Fibroblast of skin of back (primary cell): ENCODE results near the gene EHD2.
"Not testable (repeated sequence)": the region's sequence is repeated elsewhere in the genome, so short reads cannot be mapped to it uniquely, and the experiment has no call there.

Source experiments
- DNase-seq: peaks from one replicate; pipeline ENCODE4 v3.0.0-alpha.2; 2013

EHD2 gene

DNA sequence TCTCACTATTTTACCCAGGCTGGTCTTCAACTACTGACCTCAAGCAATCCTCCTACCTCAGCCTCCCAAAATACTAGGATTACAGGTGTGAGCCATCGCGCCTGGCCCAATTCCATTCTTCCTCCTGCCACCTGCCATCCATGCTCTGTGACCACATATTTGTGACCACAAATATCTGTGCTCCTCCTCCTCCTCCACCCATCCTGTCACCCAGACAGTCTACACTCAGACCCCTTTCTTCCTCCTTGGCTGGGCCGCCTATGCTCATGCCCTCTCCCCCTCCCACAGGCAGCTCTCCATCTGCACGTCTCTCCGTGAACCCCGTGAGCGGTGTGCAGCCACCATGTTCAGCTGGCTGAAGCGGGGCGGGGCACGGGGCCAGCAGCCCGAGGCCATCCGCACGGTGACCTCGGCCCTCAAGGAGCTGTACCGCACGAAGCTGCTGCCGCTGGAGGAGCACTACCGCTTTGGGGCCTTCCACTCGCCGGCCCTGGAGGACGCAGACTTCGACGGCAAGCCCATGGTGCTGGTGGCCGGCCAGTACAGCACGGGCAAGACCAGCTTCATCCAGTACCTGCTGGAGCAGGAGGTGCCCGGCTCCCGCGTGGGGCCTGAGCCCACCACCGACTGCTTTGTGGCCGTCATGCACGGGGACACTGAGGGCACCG lies 3.2 kb downstream of the EHD2 start:
- DNase-seq: no peak

DNA sequence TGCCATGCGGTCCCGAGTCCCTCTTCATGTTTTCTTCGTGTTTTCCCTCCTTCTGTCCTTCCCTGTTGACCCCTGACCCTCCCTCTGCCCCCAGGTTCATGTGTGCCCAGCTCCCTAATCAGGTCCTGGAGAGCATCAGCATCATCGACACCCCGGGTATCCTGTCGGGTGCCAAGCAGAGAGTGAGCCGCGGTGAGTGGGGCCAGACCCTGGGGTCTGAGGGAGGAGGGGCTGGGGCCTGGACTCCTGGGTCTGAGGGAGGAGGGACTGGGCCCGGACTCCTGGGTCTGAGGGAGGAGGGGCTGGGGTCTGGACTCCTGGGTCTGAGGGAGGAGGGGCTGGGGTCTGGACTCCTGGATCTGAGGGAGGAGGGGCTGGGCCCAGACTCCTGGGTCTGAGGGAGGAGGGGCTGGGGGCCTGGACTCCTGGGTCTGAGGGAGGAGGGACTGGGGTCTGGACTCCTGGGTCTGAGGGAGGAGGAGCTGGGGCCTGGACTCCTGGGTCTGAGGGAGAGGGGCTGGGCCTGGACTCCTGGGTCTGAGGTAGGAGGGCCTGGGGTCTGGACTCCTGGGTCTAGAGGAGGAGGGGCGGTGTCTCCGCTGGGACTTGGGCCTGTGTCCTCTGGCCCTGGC lies 5.3 kb downstream of the EHD2 start:
- DNase-seq: not testable (repeated sequence)

DNA sequence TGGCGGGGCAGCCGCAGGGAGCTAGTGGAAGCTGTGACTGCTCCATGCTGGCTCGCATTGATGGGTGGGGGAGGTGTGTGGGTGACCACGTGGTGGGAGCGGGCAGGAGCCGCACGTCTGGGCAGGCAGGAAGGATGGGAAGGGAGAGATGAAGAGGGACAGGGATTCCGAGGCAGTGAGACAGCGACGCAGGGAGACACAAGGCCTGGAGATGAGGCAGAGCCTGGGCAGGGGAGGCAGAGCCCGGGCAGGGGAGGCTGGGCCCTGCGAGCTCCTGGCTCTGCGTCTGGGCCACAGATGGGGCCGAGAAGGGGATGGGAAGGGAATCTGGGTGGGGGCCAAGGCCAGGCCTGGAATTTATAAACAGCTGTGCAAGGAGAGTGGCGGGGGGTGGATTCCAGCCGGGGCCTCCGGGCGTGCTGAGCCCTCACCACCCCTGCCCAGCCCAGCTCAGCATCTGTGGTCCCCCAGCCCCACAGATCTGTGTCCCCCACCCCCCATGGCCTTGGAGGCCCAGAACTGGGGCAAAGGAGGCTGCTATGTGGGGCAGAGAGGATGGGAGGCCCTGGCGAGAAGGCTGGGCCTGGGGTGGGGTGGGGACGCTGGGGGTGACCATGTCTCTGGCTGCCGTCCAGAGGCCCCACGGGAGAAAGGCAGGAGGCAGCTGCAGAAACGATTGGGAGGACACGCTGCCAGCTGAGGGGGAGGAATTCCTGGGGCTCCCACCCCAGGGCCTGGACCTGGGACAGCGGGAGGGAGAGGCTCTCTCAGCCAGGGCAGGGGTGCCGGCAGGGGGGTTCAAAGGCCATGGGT lies 6.0 kb downstream of the EHD2 start:
- DNase-seq: peak; percentile 100

DNA sequence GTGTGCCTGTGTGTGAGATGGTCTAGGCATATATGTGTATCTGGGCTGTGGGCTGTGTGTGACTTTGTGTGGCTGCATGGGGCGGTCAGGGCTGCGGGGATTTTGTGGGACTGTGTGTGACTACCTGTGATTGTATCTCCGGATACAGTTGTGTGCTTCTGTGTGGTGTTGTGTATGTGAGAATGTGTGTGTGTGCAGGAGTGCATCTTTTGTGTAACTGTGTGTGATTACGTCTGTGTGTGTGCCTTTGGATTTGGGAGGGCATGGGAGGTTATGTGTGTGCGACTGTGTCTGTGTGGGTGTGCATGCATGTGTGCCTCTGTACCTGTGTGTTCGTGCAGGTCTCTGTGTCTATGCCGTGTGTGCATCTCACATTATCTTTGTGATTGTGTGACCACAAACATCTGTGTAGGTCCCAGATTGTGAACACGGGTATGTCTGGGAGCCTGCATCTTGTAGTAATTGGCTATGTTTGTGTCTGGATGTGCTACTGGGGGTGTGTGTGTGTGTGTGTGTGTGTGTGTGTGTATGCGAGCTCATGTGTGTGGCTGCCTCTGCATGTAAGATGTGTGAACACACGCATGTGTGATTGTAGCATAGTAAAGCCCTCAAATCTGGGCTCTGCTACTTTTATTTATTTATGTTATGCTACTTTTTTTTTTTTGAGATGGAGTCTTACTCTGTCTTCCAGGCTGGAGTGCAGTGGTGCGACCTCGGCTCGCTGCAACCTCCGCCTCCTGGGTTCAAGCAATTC lies 7.6 kb downstream of the EHD2 start:
- DNase-seq: no peak

DNA sequence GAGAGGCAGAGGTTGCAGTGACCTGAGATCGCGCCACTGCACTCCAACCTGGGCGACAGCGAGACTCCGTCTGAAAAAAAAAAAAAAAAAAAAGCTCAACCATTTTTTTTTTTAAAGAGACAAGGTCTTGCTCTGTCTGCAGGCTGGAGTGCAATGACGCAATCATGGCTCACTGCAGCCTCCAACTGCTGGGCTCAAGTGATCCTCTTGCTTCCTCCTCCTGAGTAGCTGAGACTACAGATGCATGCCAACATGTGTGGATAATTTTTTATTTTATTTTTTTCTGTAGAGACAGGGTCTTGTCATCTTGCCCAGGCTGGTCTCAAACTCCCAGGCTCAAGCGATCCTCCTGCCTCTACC lies 10.3 kb downstream of the EHD2 start:
- peak; percentile 90 for DNase-seq

DNA sequence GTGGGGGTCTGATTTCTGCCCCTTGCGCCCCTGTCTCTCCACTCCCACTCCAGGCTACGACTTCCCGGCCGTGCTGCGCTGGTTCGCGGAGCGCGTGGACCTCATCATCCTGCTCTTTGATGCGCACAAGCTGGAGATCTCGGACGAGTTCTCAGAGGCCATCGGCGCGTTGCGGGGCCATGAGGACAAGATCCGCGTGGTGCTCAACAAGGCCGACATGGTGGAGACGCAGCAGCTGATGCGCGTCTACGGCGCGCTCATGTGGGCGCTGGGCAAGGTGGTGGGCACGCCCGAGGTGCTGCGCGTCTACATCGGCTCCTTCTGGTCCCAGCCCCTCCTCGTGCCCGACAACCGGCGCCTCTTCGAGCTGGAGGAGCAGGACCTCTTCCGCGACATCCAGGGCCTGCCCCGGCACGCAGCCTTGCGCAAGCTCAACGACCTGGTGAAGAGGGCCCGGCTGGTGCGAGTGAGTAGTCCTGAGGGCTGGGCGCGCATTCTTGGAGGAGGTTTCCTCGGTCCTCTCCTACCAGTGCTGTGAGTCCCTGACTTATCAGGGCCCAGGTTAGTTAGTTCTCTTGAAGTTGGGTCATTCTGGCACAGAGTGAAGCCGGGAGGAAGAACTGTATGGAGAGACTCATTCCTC lies 12.7 kb downstream of the EHD2 start:
- DNase-seq: no peak

DNA sequence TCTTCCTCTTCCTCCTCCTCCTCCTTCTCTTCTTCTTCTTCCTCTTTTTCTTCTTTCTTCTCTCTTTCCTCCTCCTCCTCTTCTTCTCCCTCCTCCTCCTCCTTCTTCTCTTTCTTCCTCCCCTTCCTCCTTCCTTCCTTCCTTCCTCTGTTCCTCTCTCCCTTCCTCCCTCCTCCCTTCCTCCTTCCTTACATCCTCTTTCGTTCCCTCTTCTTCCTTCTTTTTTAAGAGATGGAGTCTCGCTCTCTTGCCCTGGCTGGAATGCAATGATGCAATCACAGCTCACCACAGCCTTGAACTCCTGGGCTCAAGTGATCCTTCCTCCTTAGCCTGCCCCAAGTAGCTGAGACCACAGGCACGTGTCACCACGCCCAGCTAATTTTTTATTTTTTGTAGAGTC lies 13.2 kb downstream of the EHD2 start:
- peak; percentile 81 for DNase-seq

DNA sequence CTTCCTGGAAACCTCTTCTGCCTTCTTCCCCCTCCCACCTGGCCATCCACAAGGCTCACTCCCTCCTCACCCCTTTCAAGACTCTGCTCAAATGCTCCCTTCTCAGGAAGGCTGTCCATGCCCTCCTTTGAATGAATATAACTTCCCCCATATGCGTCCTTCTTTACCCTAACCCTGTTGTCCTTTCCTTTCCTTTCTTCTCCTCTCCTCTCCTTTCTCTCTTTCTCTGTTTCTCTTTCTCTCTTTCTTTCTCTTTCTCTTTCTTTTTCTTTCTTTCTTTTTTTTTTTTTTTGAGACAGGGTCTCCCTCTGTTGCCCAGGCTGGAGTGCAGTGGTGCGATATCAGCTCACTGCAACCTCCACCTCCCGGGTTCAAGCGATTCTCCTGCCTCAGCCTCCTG lies 15.1 kb downstream of the EHD2 start:
- DNase-seq: not testable (repeated sequence)

DNA sequence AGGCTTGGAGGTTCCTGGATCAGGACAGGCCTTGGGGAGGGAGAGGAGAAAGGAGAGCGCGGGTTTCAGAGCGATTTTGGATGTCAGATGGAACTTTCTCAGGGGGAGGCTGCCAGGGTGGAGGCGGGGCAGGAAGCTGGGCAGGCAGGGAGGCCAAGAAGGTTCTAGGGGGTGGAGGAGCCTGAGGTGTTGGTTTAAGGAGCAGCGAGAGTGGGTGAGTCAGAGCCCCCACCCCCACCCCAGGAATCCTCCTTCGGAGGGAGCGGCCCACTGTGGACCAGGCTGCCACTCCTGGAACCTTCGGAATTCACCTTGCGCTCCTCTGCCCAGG lies 16.2 kb downstream of the EHD2 start:
- peak; percentile 95 for DNase-seq

DNA sequence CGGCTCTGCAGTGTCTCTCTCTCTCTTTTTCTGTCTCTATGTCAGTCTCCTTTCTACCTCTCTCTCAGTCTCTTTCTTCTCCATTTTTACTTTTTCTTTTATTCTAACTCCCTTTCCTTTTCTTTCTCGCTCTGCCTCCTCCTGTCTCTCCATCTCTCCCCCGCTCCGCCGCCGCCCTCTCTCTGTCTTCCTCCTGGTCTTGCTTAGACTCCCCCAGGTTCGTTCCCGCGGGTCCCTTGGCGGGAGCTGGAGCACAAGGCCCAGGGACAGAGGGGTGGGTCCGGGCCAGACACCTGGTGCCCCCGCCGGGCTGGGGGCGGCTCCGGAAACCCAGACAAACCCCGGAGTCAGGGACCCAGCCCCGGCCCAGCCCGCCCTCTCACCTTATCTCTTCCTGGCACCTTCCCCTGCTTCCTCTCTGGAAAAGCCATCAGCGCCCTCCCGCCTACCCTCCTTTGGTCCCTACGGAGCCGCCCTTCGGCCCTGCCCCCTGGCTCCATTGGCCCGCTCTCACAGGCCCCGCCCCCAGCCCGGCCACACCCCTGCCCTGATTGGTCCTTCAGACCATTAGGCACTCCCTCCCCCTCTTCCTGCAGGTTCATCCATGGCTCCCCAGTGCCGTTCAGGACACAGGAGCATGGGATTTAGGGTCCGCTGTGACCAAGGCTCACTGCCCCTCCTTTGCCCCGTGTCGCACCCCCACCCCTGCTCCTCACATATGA lies 16.7 kb downstream of the EHD2 start:
- no peak for DNase-seq

DNA sequence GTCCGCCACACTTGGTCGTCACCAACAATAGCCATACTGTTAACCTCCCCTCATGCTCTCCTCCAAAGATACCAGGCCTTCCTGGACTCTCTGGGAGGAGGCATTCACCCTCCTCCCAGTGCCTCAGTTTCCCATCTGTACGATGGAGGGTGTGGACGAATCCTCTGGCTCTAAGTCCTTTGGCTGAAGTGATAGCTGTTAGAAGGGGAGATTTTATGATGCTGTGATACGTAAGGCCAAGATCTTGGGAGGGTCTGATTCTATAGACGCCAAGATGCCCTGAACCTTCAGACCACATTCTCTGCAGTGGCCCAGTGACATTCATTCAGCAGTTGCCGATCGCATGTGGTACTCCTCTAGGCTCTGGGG lies 17.3 kb downstream of the EHD2 start:
- DNase-seq: no peak

DNA sequence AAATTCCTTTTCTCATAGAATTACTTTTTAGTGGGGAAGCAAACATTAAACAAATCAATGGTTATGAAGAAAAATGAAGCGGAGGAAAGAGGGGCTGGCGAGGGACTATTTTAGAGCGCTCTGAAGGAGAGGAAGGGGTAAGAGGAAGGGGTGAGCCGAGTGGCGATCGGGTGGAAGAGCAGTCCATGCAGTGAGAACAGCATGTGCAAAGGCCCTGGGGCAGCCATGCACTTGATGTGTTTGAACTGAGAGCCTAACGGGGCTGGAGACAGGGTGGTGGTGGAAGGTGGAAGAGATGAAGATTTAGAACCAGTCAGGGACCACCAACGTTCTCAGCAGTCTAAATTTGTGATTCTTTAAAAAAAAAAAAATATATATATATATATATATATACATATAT lies 17.7 kb downstream of the EHD2 start:
- no peak for DNase-seq

DNA sequence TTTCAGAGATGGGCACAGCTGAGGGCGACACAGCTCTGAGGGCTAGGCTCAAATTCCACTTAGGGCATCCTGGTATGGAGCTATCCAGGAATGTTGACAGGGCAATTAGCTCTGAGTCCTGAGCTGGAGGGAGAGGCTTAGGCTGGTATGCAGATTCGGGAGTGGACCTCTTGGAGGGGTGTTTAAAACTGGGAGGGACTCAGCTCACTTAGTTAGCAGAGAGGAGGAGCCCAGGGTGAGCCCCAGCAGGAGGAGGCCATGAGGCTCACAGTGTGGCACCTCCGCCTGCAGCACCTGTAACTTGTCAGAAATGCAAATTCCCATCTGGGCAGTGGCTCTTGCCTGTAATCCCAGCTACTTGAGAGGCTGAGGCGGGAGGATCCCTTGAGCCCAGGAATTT lies 21.9 kb downstream of the EHD2 start:
- no peak for DNase-seq

DNA sequence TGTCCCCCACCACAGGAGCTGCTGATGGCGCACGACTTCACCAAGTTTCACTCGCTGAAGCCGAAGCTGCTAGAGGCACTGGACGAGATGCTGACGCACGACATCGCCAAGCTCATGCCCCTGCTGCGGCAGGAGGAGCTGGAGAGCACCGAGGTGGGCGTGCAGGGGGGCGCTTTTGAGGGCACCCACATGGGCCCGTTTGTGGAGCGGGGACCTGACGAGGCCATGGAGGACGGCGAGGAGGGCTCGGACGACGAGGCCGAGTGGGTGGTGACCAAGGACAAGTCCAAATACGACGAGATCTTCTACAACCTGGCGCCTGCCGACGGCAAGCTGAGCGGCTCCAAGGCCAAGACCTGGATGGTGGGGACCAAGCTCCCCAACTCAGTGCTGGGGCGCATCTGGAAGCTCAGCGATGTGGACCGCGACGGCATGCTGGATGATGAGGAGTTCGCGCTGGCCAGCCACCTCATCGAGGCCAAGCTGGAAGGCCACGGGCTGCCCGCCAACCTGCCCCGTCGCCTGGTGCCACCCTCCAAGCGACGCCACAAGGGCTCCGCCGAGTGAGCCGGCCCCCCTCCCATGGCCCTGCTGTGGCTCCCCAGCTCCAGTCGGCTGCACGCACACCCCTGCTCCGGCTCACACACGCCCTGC lies 27.8 kb downstream of the EHD2 start:
- DNase-seq: no peak

DNA sequence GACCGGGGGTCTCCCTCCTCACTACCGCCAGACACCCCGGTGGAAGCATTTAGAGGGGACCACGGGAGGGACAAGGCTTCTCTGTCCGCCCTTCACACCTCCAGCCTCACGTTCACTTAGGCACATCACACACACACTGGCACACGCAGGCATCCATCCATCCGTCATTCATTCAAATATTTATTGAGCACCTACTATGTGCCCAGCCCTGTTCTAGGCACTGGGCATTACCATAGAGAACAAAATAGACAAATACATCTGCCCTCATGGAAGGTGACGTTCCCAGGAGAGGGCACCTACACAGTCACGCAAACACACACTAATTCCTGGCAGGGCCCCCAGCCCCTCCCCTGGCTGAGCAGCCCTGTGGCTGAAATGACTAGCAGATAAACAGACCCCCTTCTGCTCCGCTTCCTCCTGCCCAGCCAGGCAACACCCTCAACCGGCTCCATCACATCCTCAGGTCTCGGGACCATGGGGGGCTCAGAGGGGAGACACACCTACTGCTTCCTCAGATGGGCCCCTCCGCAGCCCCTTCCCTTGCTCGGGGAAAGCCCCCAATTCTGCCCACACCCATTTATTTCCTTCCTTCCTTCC lies 28.4 kb downstream of the EHD2 start:
- DNase-seq: no peak

DNA sequence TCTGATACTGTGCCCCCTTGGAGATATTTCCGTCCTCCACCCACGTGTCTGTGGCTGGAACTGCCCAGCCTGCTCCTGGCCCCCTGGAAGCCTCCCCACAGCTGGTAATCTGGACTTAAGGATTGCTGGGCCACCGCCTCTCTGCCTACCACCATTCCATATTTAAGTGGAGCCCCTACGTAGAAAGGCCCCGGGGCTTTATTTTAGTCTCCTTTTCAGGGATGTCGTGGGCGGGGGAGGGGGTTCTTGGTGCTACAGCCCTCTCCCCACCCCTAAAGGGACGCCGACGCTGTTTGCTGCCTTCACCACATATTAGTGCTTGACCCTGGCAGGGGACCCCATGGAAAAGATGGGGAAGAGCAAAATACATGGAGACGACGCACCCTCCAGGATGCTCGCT lies 29.4 kb downstream of the EHD2 start:
- no peak for DNase-seq

DNA sequence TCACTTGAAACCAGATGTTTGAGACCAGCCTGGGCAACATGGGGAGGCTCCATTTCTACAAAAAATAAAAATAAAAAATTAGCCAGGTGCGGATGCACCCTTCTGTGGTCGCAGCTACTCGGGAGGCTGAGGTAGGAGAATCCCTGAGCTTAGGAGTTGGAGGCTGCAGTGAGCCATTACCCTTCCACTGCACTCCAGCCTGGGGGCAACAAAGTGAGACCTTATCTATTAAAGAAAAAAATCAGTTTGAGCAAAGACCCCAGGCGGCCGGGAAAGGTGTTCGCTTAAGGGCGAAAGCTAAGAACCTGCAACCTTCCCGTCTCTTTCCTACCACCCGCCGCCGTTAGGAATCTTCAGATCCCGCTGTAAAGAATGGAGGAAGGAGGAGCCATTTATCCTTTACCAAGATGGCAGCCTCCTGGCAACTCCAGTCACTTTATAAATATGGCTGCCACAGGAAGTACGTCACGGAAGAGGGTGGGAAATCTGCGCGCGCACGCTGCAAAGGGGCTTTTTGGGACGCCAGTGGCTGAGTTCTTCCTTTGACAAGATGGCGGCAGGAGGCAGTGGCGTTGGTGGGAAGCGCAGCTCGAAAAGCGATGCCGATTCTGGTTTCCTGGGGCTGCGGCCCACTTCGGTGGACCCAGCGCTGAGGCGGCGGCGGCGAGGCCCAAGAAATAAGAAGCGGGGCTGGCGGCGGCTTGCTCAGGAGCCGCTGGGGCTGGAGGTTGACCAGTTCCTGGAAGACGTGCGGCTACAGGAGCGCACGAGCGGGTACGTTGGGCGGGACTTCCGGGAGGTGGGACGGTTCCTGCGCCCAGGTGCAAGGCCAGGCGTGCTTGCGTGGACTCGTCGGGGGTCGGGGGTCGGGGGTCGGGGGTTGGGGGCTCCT lies 32.0 kb downstream of the EHD2 start, which contains the start of gene NOP53:
TSS of gene NOP53 (plus strand) at position 537 of the 892 bp plus-strand sequence. CDS start at position 551, 14 bp downstream.
- peak; percentile 96 for DNase-seq

DNA sequence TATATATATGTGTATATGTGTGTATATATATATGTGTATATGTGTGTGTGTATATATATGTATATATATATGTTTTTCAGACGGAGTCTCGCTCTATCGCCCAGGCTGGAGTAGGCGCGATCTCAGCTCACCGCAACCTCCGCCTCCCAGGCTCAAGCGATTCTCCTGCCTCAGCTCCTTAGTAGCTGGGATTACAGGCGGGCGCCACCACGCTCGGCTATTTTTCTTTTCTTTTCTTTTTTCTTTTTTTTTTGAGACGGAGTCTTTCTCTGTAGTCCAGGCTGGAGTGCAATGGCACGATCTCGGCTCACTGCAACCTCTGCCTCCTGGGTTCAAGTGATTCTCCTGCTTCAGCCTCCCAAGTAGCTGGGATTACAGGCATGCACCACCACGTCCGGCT lies 32.9 kb downstream of the EHD2 start:
- not testable (repeated sequence) for DNase-seq

DNA sequence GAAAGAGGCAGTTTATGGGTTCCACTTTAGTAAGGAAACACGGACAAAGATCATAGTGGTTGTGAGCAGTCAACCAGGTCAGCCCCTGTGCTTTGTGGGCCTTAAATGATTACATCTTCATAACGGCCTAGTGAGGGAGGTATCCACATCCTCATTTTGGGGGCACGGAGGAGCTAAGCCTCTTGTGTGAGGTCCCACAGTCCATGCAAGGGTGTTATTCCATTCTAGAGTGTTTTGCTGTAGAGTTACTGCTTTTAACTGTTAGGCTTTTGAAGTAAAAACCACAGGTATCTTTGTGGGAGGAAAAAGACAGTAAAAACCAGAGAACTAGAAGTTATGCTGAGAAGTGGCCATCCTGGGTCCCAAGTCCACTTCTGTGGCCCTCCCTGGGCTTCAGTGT lies 36.1 kb downstream of the EHD2 start:
- DNase-seq: no peak

DNA sequence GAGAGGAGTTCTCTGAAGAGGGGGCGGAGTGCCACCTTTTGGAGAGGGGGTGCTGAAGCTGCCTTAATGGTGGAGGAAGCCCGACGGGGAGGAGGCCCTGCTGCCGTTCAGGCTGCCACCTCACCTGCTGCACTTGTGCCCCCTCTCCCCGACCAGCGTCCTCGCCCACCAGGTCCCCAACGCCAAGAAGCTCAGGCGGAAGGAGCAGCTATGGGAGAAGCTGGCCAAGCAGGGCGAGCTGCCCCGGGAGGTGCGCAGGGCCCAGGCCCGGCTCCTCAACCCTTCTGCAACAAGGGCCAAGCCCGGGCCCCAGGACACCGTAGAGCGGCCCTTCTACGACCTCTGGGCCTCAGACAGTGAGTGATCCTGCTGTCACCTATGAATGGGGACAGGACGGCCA lies 37.5 kb downstream of the EHD2 start:
- no peak for DNase-seq
